GM06990 (cell line): ENCODE results near the gene PGBD5.

Experiments
- DNase-seq: peaks from one replicate; pipeline ENCODE4 v3.0.0-alpha.2; 2011; ENCODE audit not compliant: insufficient read length; ENCODE audit errors: extremely low read depth
- H3K27me3 ChIP-seq: replicated peaks from 2 replicates; pipeline ENCODE4 v1.6.0; 2011; ENCODE audit warnings: low read length; ENCODE audit not compliant: control insufficient read depth, insufficient read depth
- H3K36me3 ChIP-seq: 2 replicates; pipeline ENCODE4 v1.5.1; 2011; ENCODE audit warnings: low read length; ENCODE audit not compliant: control insufficient read depth, insufficient read depth
- H3K4me3 ChIP-seq: replicated peaks from 2 replicates; pipeline ENCODE4 v1.5.1; 2011; ENCODE audit warnings: low read depth, mild to moderate bottlenecking, control low read depth, low read length
- TF ChIP-seq, protein P1 (sequence below): IDR thresholded peaks from 2 replicates; pipeline ENCODE4 v1.5.1; 2011; ENCODE audit warnings: low read length, control low read depth, mild to moderate bottlenecking, inconsistent platforms; ENCODE audit not compliant: insufficient read depth, poor library complexity, severe bottlenecking

The PGBD5 gene

DNA sequence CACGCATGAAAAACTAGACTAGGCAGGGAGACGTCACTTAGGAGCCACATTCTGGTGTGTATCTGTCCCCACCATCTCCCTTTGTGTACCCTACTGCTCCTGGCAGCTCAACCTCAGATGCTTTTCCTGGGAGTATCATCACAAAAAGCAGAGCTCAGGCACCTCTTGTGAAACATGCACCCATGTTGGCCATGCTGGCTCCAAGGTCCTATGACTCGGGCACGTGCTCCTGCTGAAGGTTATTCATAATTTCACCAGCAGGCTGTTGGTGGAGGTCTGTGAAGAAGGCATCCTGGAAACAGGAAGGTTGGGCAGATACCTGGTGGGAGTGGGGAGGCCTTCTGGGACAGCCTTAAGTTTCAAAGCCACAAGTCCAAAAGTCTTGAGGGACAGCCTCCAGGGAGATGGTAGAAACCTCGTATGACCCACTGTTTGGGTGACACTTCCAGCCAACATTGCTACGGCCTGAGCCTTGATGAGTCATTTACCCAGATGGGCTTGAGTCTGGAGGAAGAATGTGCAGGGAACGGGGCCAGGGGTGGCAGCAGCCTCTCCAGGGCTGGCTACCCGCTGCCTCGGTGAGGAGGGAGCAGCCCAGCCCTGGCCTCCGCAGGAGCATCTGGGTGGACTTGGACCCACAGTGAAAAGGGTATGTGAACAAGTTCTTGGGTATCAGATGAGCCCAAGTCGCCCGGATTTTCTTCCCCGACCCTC lies 75.8 kb downstream of the PGBD5 start:
- Histone ChIP-seq H3K4me3 (no peak overlapping the region), H3K36me3 (no peaks in the 10 kb centered on the region), H3K27me3 (no peaks in the 10 kb centered on the region; the same call in none of the 2 replicates)
- no peak for DNase-seq
- TF ChIP-seq, protein P1, sequence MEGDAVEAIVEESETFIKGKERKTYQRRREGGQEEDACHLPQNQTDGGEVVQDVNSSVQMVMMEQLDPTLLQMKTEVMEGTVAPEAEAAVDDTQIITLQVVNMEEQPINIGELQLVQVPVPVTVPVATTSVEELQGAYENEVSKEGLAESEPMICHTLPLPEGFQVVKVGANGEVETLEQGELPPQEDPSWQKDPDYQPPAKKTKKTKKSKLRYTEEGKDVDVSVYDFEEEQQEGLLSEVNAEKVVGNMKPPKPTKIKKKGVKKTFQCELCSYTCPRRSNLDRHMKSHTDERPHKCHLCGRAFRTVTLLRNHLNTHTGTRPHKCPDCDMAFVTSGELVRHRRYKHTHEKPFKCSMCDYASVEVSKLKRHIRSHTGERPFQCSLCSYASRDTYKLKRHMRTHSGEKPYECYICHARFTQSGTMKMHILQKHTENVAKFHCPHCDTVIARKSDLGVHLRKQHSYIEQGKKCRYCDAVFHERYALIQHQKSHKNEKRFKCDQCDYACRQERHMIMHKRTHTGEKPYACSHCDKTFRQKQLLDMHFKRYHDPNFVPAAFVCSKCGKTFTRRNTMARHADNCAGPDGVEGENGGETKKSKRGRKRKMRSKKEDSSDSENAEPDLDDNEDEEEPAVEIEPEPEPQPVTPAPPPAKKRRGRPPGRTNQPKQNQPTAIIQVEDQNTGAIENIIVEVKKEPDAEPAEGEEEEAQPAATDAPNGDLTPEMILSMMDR = no peak

DNA sequence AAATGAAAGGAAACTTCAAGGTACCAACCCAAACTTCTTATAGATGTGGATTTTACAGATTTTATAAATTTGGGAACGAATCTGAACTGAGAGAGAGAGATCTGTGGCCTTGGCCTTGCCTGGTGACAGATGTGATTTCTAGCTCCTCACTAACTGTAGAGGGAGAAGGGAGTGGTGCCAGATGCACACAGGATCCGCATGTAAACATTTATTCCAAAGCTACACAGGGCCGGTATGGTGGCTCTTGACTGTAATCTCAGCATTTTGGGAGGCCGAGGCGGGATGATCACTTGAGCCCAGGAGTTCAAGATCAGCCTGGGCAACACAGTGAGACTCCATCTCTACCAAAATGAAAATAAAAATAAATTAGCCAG lies 77.1 kb downstream of the PGBD5 start:
- Histone ChIP-seq H3K27me3 (no peaks in the 10 kb centered on the region; the same call in none of the 2 replicates), H3K4me3 (no peak overlapping the region), H3K36me3 (no peaks in the 10 kb centered on the region)
- TF ChIP-seq, protein P1 = no peak
- DNase-seq = no peak

DNA sequence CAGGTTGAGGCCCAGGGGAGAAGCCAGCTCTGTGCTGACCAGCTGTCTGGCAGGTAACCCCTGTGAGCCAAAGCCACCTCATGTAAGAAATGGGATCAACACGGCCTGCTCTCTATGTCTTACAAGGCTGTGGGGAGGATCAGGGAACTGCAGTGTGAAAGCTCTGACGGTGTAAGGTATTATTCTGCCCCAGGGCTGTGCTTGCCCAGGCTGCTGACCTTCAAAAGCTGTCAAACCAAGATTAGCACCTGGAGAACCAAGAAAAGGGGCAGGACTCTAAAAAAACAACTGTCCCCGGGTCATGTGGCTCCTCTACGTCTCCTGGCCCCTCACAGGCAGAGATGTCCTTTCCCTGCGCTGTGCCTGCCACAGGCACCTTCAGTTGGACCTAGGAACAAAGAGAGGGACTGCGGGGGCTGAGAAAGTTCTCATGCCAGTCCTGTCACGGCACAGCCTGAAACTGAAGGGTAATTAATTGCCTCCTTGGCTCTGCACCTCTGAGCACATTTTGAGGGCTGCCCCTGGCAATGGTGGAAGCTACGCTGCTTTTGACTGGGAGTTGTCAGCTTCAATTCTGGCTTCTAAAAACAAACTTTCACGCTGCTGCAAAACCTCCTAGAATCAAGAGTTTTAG lies 77.6 kb downstream of the PGBD5 start:
- Histone ChIP-seq H3K36me3 (no peaks in the 10 kb centered on the region), H3K27me3 (no peaks in the 10 kb centered on the region; the same call in none of the 2 replicates), H3K4me3 (no peak overlapping the region)
- DNase-seq = no peak
- TF ChIP-seq, protein P1 = no peak

DNA sequence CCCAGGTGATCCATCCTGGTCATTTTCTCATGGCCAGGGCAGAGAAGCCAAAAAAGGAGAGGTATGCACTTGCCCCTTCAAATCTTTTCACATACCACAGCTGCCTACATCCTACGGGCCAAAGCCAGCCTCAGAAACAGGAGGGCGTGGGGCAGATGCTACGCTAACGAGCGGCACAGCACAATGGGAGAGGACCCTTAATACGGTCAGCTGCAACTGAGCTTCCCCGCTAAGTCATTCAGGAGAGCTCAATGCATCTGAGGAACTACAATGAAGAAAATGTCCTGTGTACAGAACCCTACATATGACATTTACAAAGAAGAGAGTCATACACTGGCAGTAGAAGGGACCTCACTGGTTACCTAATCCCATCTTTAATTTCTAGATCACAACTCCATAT lies 78.2 kb downstream of the PGBD5 start:
- DNase-seq = no peak
- no peak overlapping the region for H3K4me3 ChIP-seq
- no peaks in the 10 kb centered on the region; the same call in none of the 2 replicates for H3K27me3 ChIP-seq
- no peaks in the 10 kb centered on the region for H3K36me3 ChIP-seq
- TF ChIP-seq, protein P1 = no peak

DNA sequence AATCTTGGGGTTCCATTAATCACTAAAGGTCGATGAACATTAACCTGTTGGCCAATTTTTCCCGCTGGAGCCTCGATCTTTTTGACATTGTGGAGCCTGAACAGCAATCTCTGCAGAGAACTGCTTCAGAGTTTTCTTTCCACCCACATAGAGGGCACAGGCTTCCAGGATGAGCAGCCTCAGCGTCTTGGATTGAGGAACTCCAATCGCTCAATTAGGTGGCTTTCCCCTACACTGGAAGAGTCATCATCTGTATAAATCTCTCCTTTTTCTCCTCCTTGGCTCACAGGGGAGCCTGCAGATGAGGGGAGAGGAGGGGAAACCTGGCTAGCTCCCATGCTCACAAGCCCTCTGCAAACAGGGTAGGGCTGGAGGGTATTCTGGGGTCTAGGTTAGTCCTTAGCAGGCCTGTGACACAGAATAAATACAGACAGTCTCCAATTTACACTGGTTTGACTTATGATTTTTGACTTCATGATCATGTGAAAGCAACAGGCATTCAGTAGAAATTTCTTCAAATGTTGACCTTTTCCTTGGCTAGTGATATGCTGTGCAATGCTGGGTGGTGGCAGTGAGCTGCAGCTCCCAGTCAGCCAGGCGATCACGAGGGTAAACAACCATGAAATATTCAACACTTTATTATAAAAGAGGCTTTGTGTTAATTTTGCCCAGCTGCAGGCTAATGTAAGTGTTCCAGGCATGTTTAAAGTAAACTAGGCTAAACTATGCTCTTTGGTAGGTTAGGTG lies 80.8 kb downstream of the PGBD5 start:
- no peak for DNase-seq
- H3K27me3 ChIP-seq = no peaks in the 10 kb centered on the region; the same call in 1 of the 2 replicates
- H3K4me3 ChIP-seq = no peak overlapping the region
- TF ChIP-seq, protein P1 = no peak
- H3K36me3 ChIP-seq = no peaks in the 10 kb centered on the region
